Measurements from ENCODE around the gene IMMP2L. TPM values are rescaled to one million over a fixed set of nuclear protein-coding genes. Genes with fewer than 3 reads are reported as not detected.

IMMP2L gene
- polyA plus RNA-seq, 1 donor, result 21.0 TPM

DNA sequence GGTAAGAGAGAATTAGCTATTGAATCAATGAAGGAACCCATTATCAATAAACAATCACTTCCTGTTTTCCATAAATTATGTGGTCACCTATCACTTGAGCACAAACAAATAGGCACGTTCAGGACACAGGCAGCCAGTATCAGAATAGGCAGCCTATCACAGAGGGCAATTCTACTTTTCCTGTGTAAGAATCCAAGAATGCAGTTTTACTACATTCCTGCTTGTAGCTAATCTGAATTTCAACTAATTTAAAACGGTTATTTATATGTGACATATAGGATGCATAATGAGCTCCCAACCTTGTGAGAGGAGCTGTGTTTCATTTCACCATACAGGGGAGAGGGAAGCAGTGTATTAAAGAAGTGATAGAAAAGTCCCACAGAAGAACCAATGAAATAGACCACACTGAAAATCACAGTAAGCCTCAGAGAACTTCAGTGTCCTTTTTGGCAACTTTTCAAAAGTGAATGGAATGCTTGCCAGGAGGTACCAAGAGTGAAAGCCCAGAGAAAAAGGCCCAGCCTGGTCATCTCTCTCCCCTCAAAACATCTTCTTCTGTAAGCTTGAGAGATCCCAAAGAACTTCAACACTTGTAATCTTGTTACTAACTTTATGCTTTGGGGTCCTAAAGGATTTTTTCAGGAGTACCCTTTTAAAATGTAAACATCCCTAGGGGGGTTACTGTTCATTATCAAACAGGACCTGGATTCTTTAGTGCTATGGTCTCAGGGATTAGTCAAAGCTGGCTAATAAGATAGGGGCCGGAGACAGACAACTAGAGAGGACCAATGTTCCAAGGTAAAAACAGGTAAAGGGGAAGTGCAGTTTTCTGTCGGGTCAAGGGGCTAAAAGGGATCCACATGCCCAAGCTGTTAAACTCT is 1.3 kb downstream of the IMMP2L start:
- peak in 1 of 2 donors; percentile 53 for DNase-seq
- H3K27ac ChIP-seq (ENCODE audit: low read length), result no peak overlapping the region
- peaks cover 3% of the 10 kb centered on the region for H3K4me1 ChIP-seq (ENCODE audit: control insufficient read depth, insufficient read depth, low read length)
- H3K27me3 ChIP-seq (ENCODE audit: control insufficient read depth, insufficient read depth, low read length), result no peaks in the 10 kb centered on the region
- peak overlapping the region; percentile 70 for H3K4me3 ChIP-seq (ENCODE audit: low read length)
- no CpG with 5 or more reads among the region's 4 CpGs for WGBS (ENCODE audit: insufficient coverage, low lambda C conversion rate)
- no peaks in the 10 kb centered on the region for H3K9me3 ChIP-seq (ENCODE audit: control insufficient read depth, low read depth, low read length)
- peaks cover 6% of the 10 kb centered on the region for H3K36me3 ChIP-seq (ENCODE audit: control insufficient read depth, insufficient read depth, low read length)

DNA sequence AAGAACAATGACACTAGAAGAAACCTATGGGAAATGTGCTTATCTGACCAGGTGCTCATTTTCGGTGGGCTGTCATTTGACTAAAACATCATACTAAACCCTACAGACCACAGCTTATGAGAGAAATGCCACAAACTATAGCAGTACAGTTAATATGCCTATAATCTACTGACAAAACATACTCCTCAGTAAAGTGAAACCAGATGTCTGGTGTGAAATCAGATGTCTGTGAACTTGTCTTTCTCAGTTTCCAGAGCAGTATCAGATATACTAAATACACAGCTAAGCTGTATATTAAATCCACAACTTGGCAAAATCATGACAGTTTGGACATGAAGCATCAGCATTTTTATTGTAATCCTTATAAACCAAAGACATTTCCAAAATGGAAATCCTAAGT is 3.3 kb downstream of the IMMP2L start:
- peaks cover 8% of the 10 kb centered on the region for H3K36me3 ChIP-seq (ENCODE audit: control insufficient read depth, insufficient read depth, low read length)
- DNase-seq, result peak in 1 of 2 donors; percentile 7
- WGBS (ENCODE audit: insufficient coverage, low lambda C conversion rate), result no CpG with 5 or more reads among the region's 1 CpG
- no peak overlapping the region for H3K4me3 ChIP-seq (ENCODE audit: low read length)
- no peaks in the 10 kb centered on the region for H3K27me3 ChIP-seq (ENCODE audit: control insufficient read depth, insufficient read depth, low read length)
- H3K27ac ChIP-seq (ENCODE audit: low read length), result no peak overlapping the region
- no peaks in the 10 kb centered on the region for H3K9me3 ChIP-seq (ENCODE audit: control insufficient read depth, low read depth, low read length)
- H3K4me1 ChIP-seq (ENCODE audit: control insufficient read depth, insufficient read depth, low read length), result peaks cover 3% of the 10 kb centered on the region

DNA sequence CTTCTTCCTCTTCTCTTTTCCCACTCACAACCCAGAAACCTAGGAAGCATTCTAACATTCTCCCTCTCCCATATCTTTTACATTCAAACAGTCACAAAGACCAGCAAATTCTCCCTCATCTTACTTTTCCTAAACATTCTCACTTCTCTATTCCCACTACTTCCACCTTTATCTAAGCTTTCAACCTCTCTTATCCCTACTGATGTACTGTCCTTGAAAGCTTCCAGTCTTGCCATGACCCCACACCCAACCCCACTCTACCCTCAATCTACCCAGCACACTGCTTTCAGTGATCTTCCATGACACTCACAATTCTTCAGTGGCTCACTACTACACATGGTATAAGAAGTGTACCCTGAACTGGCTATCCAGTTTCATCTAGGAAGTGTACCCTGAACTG is 5.3 kb downstream of the IMMP2L start:
- H3K27me3 ChIP-seq (ENCODE audit: control insufficient read depth, insufficient read depth, low read length), result no peaks in the 10 kb centered on the region
- H3K27ac ChIP-seq (ENCODE audit: low read length), result no peak overlapping the region
- DNase-seq, result no peak
- peaks cover 3% of the 10 kb centered on the region for H3K4me1 ChIP-seq (ENCODE audit: control insufficient read depth, insufficient read depth, low read length)
- H3K36me3 ChIP-seq (ENCODE audit: control insufficient read depth, insufficient read depth, low read length), result peaks cover 9% of the 10 kb centered on the region
- H3K4me3 ChIP-seq (ENCODE audit: low read length), result no peak overlapping the region
- H3K9me3 ChIP-seq (ENCODE audit: control insufficient read depth, low read depth, low read length), result no peaks in the 10 kb centered on the region

DNA sequence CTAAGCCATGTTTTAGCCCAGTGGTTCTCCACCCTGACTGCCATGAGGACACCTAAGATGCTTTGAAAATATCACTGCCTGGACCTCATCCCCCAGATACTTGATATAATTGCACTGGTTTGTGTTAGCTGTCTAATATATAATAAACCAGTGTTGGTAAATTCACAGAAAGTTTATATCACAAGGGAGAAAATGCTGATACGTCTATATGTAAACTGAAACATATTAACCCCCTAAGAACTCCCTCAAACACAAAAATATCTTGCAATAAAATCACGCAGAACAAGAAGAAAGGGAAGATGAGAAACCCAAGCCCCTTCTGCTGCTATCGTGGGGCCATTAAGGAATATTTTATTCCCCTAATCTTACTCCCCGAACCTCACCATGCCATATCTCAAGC is 8.2 kb downstream of the IMMP2L start:
- no peak for DNase-seq
- Histone ChIP-seq H3K4me1 (ENCODE audit: control insufficient read depth, insufficient read depth, low read length) (no peaks in the 10 kb centered on the region), H3K4me3 (ENCODE audit: low read length) (no peak overlapping the region), H3K27me3 (ENCODE audit: control insufficient read depth, insufficient read depth, low read length) (no peaks in the 10 kb centered on the region), H3K27ac (ENCODE audit: low read length) (no peak overlapping the region), H3K36me3 (ENCODE audit: control insufficient read depth, insufficient read depth, low read length) (peaks cover 11% of the 10 kb centered on the region), H3K9me3 (ENCODE audit: control insufficient read depth, low read depth, low read length) (no peaks in the 10 kb centered on the region)
- 20% methylated on average over 3 of the region's 4 CpGs for WGBS (ENCODE audit: insufficient coverage, low lambda C conversion rate)

DNA sequence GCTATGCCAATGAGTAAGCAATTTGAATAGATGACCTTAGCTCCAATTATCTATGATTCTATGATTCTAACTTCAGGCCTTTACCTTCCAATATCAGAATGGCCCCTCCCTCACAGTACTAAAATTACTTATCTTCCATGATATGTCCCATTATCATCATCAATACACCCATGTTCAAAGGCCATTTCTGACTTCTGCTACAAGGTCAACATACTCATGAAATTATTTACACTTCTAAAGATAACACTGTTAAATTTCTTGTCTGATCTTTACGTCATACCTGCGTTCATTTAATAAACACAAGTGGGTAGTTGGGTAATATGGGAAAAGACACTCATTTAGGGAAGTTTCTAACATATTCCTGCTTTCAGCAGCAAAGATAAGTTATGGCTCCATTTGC is 21.2 kb downstream of the IMMP2L start:
- H3K27me3 ChIP-seq (ENCODE audit: control insufficient read depth, insufficient read depth, low read length), result no peaks in the 10 kb centered on the region
- peak in 1 of 2 donors; percentile 33 for DNase-seq
- H3K27ac ChIP-seq (ENCODE audit: low read length), result no peak overlapping the region
- no peaks in the 10 kb centered on the region for H3K36me3 ChIP-seq (ENCODE audit: control insufficient read depth, insufficient read depth, low read length)
- H3K9me3 ChIP-seq (ENCODE audit: control insufficient read depth, low read depth, low read length), result no peaks in the 10 kb centered on the region
- no peaks in the 10 kb centered on the region for H3K4me1 ChIP-seq (ENCODE audit: control insufficient read depth, insufficient read depth, low read length)
- no peak overlapping the region for H3K4me3 ChIP-seq (ENCODE audit: low read length)
- WGBS (ENCODE audit: insufficient coverage, low lambda C conversion rate), result no CpG with 5 or more reads among the region's 2 CpGs

DNA sequence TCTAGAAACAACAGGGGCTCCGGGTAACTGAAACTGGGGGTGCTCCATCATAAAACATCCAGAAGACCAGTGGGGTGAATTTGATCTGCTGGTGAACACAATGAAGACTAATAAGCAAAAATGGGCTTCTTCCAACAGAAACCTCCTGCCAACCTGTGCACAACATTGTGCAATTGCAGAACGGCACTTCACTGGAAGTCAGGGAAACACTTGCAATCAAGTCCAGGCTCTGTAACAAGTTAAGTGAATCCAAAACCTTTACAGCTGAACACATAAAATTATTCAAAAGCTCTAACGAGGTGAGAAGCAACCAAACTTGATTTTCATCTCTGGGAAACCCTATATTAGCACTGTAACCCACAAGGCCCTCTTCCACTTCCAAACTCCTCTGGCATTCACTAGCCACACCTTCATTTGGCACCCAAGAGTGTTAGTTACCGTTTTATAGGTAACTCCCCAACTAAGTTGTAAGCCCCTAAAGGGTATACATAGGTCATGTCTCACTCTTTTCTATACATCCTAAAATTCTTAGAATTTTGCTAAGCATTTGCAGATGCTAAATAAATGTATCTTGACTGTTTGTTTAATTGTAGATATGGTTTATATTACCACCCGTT is 22.0 kb downstream of the IMMP2L start:
- H3K36me3 ChIP-seq (ENCODE audit: control insufficient read depth, insufficient read depth, low read length), result no peaks in the 10 kb centered on the region
- no peaks in the 10 kb centered on the region for H3K27me3 ChIP-seq (ENCODE audit: control insufficient read depth, insufficient read depth, low read length)
- H3K4me1 ChIP-seq (ENCODE audit: control insufficient read depth, insufficient read depth, low read length), result no peaks in the 10 kb centered on the region
- H3K9me3 ChIP-seq (ENCODE audit: control insufficient read depth, low read depth, low read length), result no peaks in the 10 kb centered on the region
- 100% methylated on average over 1 of the region's 5 CpGs for WGBS (ENCODE audit: insufficient coverage, low lambda C conversion rate)
- H3K27ac ChIP-seq (ENCODE audit: low read length), result no peak overlapping the region
- H3K4me3 ChIP-seq (ENCODE audit: low read length), result no peak overlapping the region
- DNase-seq, result no peak

DNA sequence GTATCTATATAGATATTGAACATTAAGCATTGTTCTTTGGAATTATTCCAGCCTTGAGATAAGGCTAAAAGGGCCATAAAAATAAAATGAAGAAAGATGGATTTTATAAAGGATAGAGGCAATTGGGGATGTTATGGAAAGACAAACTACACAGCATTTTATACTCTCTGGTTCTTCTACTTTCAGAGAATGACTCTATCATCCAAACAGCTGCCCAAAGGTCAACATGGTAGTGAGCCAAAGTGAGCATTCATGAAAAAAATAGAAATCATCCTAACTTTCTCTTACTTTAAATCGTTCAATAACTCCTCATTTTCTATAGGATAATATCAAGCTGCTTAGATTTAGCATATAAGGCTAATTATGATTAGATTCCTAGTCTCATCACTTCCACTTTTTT is 25.2 kb downstream of the IMMP2L start:
- H3K27me3 ChIP-seq (ENCODE audit: control insufficient read depth, insufficient read depth, low read length), result no peaks in the 10 kb centered on the region
- DNase-seq, result no peak
- H3K4me1 ChIP-seq (ENCODE audit: control insufficient read depth, insufficient read depth, low read length), result no peaks in the 10 kb centered on the region
- no peak overlapping the region for H3K4me3 ChIP-seq (ENCODE audit: low read length)
- 86% methylated on average over 1 of the region's 1 CpG for WGBS (ENCODE audit: insufficient coverage, low lambda C conversion rate)
- H3K36me3 ChIP-seq (ENCODE audit: control insufficient read depth, insufficient read depth, low read length), result no peaks in the 10 kb centered on the region
- H3K27ac ChIP-seq (ENCODE audit: low read length), result no peak overlapping the region
- H3K9me3 ChIP-seq (ENCODE audit: control insufficient read depth, low read depth, low read length), result no peaks in the 10 kb centered on the region

DNA sequence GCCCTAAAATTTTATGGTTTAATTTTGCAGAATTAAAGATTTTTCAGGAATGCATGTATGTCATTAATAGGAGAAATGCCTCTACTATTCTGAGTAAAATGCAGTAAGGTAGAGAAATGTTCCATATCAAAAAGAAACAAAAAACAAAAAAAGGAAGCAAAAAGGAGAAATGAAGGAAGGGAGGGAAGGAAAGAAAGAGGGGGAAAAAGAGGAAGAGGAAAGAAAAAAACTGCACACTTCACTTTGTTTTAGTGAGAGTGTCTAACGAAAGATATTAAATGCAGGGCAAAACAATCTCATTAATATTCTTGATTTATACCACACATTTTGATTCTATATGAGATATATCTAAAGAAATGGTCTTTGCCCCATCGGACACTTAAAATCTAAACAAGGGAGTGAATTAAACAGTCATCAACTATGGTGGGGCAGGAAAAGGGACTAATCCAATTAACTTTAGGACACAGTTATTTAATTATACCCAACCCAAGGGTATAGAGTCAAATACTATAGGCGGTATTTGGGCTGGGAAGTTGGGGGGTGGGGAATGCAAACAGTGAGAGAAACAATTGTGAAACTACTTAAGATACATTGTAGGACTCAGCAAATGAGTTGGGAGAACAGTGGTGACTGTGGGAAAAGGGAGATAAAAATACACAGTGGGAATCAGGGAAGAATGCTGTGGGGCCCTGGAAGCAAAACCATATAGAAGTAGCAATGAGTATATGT is 27.0 kb downstream of the IMMP2L start:
- H3K36me3 ChIP-seq (ENCODE audit: control insufficient read depth, insufficient read depth, low read length), result no peaks in the 10 kb centered on the region
- no peaks in the 10 kb centered on the region for H3K4me1 ChIP-seq (ENCODE audit: control insufficient read depth, insufficient read depth, low read length)
- H3K4me3 ChIP-seq (ENCODE audit: low read length), result no peak overlapping the region
- DNase-seq, result no peak
- H3K27me3 ChIP-seq (ENCODE audit: control insufficient read depth, insufficient read depth, low read length), result no peaks in the 10 kb centered on the region
- WGBS (ENCODE audit: insufficient coverage, low lambda C conversion rate), result 100% methylated on average over 2 of the region's 3 CpGs
- H3K9me3 ChIP-seq (ENCODE audit: control insufficient read depth, low read depth, low read length), result no peaks in the 10 kb centered on the region
- H3K27ac ChIP-seq (ENCODE audit: low read length), result no peak overlapping the region

DNA sequence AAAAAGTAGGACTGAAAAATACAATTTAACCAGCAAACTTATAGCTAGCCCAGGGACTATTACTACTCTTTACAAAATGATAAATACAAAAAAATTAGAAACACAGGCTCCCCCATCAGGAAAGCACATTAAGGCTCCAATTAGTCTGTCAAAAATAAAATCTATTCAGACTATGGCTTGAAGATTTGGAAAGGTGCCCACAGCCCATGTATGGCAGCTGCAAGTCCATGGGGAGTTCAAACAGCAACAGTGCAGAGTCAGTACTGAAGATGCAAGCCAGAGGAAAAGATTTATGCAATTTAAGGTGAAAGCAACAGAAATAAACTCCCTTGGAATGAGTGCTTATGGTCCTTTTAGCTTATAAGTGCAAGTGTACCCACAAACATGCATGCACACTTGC is 29.7 kb downstream of the IMMP2L start:
- no peak for DNase-seq
- Histone ChIP-seq H3K27me3 (ENCODE audit: control insufficient read depth, insufficient read depth, low read length) (no peaks in the 10 kb centered on the region), H3K4me3 (ENCODE audit: low read length) (no peak overlapping the region), H3K9me3 (ENCODE audit: control insufficient read depth, low read depth, low read length) (no peaks in the 10 kb centered on the region), H3K27ac (ENCODE audit: low read length) (no peak overlapping the region), H3K4me1 (ENCODE audit: control insufficient read depth, insufficient read depth, low read length) (no peaks in the 10 kb centered on the region), H3K36me3 (ENCODE audit: control insufficient read depth, insufficient read depth, low read length) (no peaks in the 10 kb centered on the region)

DNA sequence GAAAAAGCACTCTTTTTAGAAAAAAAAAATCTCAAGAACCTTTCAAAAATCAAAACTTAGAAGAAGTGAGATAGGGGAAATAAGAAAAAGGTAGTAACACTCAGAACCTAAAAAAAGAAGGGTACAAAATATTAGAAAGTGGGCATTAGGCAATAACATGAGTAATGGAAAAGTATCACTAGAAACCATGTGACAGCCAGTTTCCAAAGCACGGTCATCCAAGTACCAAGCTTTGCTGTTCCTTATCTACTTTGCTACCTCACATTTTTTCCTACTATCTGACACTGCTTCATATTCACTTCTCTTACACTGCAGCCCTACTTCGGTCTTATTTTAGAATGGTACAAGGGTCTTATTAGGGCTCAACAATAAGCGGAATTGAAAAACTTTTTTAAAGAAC is 30.3 kb downstream of the IMMP2L start:
- peak; percentile 33 to 35 for DNase-seq
- Histone ChIP-seq H3K4me1 (ENCODE audit: control insufficient read depth, insufficient read depth, low read length) (no peaks in the 10 kb centered on the region), H3K36me3 (ENCODE audit: control insufficient read depth, insufficient read depth, low read length) (no peaks in the 10 kb centered on the region), H3K27me3 (ENCODE audit: control insufficient read depth, insufficient read depth, low read length) (no peaks in the 10 kb centered on the region), H3K4me3 (ENCODE audit: low read length) (no peak overlapping the region), H3K27ac (ENCODE audit: low read length) (no peak overlapping the region), H3K9me3 (ENCODE audit: control insufficient read depth, low read depth, low read length) (no peaks in the 10 kb centered on the region)
- 60% methylated on average over 1 of the region's 3 CpGs for WGBS (ENCODE audit: insufficient coverage, low lambda C conversion rate)
